ENCODE results near the gene IL1RAP. TPM values are rescaled to one million over a fixed set of nuclear protein-coding genes. Genes with fewer than 3 reads are reported as not detected.
A peak's percentile ranks its signal among the peaks of the same experiment; 100 is the strongest.

IL1RAP gene
- total and polyA plus RNA-seq, 4 donors: 15.4 to 26.7 (median 21.4) TPM

- WGBS (ENCODE audit: insufficient coverage): 49% methylated on average over 4 of the region's 6 CpGs
- H3K27ac ChIP-seq (ENCODE audit: low read depth, low read length): no peak overlapping the region
- DNase-seq (ENCODE audit: low read depth in 4 of 6, low spot score in 6 of 6): peak in 1 of 6 donors; percentile 18
- H3K36me3 ChIP-seq (ENCODE audit: control insufficient read depth, insufficient read depth, low read length): no peaks in the 10 kb centered on the region
- H3K4me3 ChIP-seq (ENCODE audit: low read depth, low read length): no peak overlapping the region
- peaks cover 2% of the 10 kb centered on the region for H3K9me3 ChIP-seq (ENCODE audit: control insufficient read depth, insufficient read depth, low read length)
- H3K27me3 ChIP-seq (ENCODE audit: control insufficient read depth, insufficient read depth, low read length): no peaks in the 10 kb centered on the region
- no peaks in the 10 kb centered on the region for H3K4me1 ChIP-seq (ENCODE audit: control insufficient read depth, insufficient read depth, low read length)
Measured at GRCh38 chr3:190546881-190547510, 33.1 kb downstream of the IL1RAP start.

DNA sequence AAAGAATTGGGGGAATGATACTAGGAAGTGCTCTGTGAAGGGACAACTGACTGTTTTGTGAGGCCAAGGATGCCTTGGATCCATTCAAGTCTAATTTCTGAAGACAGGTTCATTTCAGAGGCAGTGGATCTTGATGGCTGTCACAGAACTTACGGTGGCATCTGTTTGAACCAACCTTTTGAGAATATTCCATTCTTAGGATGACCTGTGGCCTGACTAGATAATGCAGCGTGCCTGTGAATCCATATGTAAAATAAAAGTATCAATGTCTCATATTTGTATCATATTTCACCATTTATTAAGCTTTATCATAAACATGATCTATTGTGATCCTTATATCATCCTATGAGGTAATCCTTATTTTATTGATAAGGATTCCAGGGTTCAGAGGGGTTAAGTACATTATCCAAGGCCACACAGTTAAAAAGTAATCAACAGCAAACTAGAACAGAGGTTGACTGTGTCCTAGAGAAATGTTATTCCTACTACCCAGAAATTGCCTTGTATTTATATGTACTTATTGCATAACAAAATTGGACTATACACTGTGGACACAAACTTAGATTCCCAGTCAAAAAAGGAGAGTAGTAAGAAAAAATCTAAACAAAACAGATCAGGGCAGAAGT is 34.3 kb downstream of the IL1RAP start:
- Histone ChIP-seq H3K4me1 (ENCODE audit: control insufficient read depth, insufficient read depth, low read length) (no peaks in the 10 kb centered on the region), H3K9me3 (ENCODE audit: control insufficient read depth, insufficient read depth, low read length) (peaks cover 2% of the 10 kb centered on the region), H3K36me3 (ENCODE audit: control insufficient read depth, insufficient read depth, low read length) (no peaks in the 10 kb centered on the region), H3K27ac (ENCODE audit: low read depth, low read length) (no peak overlapping the region), H3K4me3 (ENCODE audit: low read depth, low read length) (no peak overlapping the region), H3K27me3 (ENCODE audit: control insufficient read depth, insufficient read depth, low read length) (no peaks in the 10 kb centered on the region)
- WGBS (ENCODE audit: insufficient coverage): no CpG with 5 or more reads among the region's 2 CpGs
- no peak for DNase-seq (ENCODE audit: low read depth in 4 of 6, low spot score in 6 of 6)

DNA sequence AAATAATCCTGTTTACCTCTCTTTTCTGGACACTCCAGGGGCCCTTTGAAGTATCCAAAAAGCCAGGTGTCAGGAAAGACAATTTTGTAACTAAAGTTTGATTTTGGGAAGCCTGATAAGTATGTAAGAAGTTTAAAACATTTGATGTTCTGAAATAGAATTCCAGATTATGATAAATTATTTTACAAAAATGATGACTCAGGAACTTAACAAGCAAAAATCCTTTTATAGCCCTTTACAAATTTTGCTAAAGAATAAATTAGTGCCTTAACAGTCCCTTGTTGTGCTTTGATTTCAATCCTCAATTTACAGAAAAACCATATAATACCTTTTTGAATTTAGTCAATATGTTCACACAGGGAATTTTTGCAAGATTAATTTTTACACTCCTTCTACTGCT is 38.1 kb downstream of the IL1RAP start:
- Histone ChIP-seq H3K4me1 (ENCODE audit: control insufficient read depth, insufficient read depth, low read length) (no peaks in the 10 kb centered on the region), H3K27me3 (ENCODE audit: control insufficient read depth, insufficient read depth, low read length) (no peaks in the 10 kb centered on the region), H3K27ac (ENCODE audit: low read depth, low read length) (no peak overlapping the region), H3K4me3 (ENCODE audit: low read depth, low read length) (no peak overlapping the region), H3K9me3 (ENCODE audit: control insufficient read depth, insufficient read depth, low read length) (peaks cover 2% of the 10 kb centered on the region), H3K36me3 (ENCODE audit: control insufficient read depth, insufficient read depth, low read length) (no peaks in the 10 kb centered on the region)
- no peak for DNase-seq (ENCODE audit: low read depth in 4 of 6, low spot score in 6 of 6)

GRCh38 chr3:190552969-190553759 is 39.3 kb downstream of the IL1RAP start:
- Histone ChIP-seq H3K9me3 (ENCODE audit: control insufficient read depth, insufficient read depth, low read length) (peaks cover 2% of the 10 kb centered on the region), H3K4me1 (ENCODE audit: control insufficient read depth, insufficient read depth, low read length) (no peaks in the 10 kb centered on the region), H3K27ac (ENCODE audit: low read depth, low read length) (no peak overlapping the region), H3K27me3 (ENCODE audit: control insufficient read depth, insufficient read depth, low read length) (no peaks in the 10 kb centered on the region), H3K4me3 (ENCODE audit: low read depth, low read length) (no peak overlapping the region), H3K36me3 (ENCODE audit: control insufficient read depth, insufficient read depth, low read length) (no peaks in the 10 kb centered on the region)
- WGBS (ENCODE audit: insufficient coverage): 98% methylated on average over 9 of the region's 16 CpGs
- DNase-seq (ENCODE audit: low read depth in 4 of 6, low spot score in 6 of 6): no peak

- Histone ChIP-seq H3K27ac (ENCODE audit: low read depth, low read length) (no peak overlapping the region), H3K4me3 (ENCODE audit: low read depth, low read length) (no peak overlapping the region), H3K9me3 (ENCODE audit: control insufficient read depth, insufficient read depth, low read length) (peaks cover 2% of the 10 kb centered on the region), H3K27me3 (ENCODE audit: control insufficient read depth, insufficient read depth, low read length) (no peaks in the 10 kb centered on the region), H3K36me3 (ENCODE audit: control insufficient read depth, insufficient read depth, low read length) (no peaks in the 10 kb centered on the region), H3K4me1 (ENCODE audit: control insufficient read depth, insufficient read depth, low read length) (no peaks in the 10 kb centered on the region)
- DNase-seq (ENCODE audit: low read depth in 4 of 6, low spot score in 6 of 6): no peak
- WGBS (ENCODE audit: insufficient coverage): 96% methylated on average over 4 of the region's 6 CpGs
Measured at GRCh38 chr3:190554197-190554596, 40.3 kb downstream of the IL1RAP start.

DNA sequence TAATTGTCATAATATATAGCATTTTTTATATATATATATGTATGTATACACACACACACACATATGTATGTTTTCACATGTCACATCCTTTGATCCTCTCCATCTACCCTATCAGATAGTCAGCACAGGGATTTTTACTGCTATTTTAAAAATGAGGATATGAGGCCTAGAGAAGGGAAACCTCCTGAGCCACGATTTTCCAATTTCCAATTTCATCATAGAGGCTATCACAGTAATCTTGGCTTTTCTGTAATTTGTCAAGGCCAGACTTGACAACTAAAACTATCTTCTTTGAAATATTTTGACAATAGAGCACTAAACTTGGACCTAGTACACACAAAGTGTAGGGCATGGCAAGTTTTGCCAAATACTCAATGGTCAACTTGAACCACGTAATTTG is 42.5 kb downstream of the IL1RAP start:
- WGBS (ENCODE audit: insufficient coverage): no CpG with 5 or more reads among the region's 2 CpGs
- H3K9me3 ChIP-seq (ENCODE audit: control insufficient read depth, insufficient read depth, low read length): peaks cover 2% of the 10 kb centered on the region

DNA sequence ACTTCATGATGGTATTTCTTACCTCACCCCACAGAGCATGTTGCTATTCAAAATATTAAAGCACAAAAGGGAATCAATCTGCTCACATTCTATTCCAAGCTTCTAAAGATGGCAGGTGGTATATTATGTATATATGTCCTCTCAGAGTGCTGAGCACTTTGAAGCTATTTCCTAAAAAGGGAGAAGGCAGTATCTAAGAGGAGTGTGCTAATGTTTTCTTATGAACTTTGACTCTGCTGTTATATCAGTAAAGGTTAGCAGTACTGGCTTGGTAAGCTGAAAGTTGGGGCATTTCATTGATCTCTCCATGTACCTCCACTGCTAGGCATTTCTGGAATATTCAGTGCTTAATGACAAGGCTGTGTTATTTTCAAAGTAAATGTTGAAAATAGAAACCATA is 43.4 kb downstream of the IL1RAP start:
- Histone ChIP-seq H3K9me3 (ENCODE audit: control insufficient read depth, insufficient read depth, low read length) (no peaks in the 10 kb centered on the region), H3K27ac (ENCODE audit: low read depth, low read length) (no peak overlapping the region), H3K27me3 (ENCODE audit: control insufficient read depth, insufficient read depth, low read length) (no peaks in the 10 kb centered on the region), H3K4me3 (ENCODE audit: low read depth, low read length) (no peak overlapping the region), H3K36me3 (ENCODE audit: control insufficient read depth, insufficient read depth, low read length) (no peaks in the 10 kb centered on the region), H3K4me1 (ENCODE audit: control insufficient read depth, insufficient read depth, low read length) (no peaks in the 10 kb centered on the region)
- DNase-seq (ENCODE audit: low read depth in 4 of 6, low spot score in 6 of 6): no peak

More for the DNA sequence above, 42.5 kb downstream of the IL1RAP start:
- Histone ChIP-seq H3K27me3 (ENCODE audit: control insufficient read depth, insufficient read depth, low read length) (no peaks in the 10 kb centered on the region), H3K36me3 (ENCODE audit: control insufficient read depth, insufficient read depth, low read length) (no peaks in the 10 kb centered on the region), H3K4me1 (ENCODE audit: control insufficient read depth, insufficient read depth, low read length) (no peaks in the 10 kb centered on the region), H3K27ac (ENCODE audit: low read depth, low read length) (no peak overlapping the region), H3K4me3 (ENCODE audit: low read depth, low read length) (no peak overlapping the region)
- no peak for DNase-seq (ENCODE audit: low read depth in 4 of 6, low spot score in 6 of 6)

- WGBS (ENCODE audit: insufficient coverage): no CpG with 5 or more reads among the region's 1 CpG
- DNase-seq (ENCODE audit: low read depth in 4 of 6, low spot score in 6 of 6): no peak
- Histone ChIP-seq H3K4me3 (ENCODE audit: low read depth, low read length) (no peak overlapping the region), H3K27ac (ENCODE audit: low read depth, low read length) (no peak overlapping the region), H3K27me3 (ENCODE audit: control insufficient read depth, insufficient read depth, low read length) (no peaks in the 10 kb centered on the region), H3K9me3 (ENCODE audit: control insufficient read depth, insufficient read depth, low read length) (no peaks in the 10 kb centered on the region), H3K36me3 (ENCODE audit: control insufficient read depth, insufficient read depth, low read length) (no peaks in the 10 kb centered on the region), H3K4me1 (ENCODE audit: control insufficient read depth, insufficient read depth, low read length) (no peaks in the 10 kb centered on the region)
Measured at GRCh38 chr3:190558316-190558715, 44.4 kb downstream of the IL1RAP start.

DNA sequence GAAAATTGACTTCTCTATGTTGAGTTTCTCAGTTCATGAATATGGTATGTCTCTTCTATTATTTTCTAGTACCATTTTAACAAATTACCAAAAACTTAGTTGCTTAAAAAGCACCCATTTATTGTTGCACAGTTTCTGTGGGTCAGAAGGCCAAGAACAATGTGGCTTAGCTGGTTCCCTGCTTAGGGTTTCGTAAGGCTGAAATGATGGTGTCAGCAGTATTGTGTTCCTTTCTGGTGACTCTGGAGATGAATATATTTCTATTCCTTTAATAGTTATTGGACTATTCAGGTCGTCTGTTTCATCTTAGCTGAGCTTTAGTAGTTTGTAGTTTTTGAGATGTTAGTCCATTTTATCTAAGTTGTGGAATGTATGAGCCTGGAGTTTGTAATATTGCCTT is 44.9 kb downstream of the IL1RAP start:
- Histone ChIP-seq H3K4me1 (ENCODE audit: control insufficient read depth, insufficient read depth, low read length) (no peaks in the 10 kb centered on the region), H3K27me3 (ENCODE audit: control insufficient read depth, insufficient read depth, low read length) (no peaks in the 10 kb centered on the region), H3K27ac (ENCODE audit: low read depth, low read length) (no peak overlapping the region), H3K4me3 (ENCODE audit: low read depth, low read length) (no peak overlapping the region), H3K9me3 (ENCODE audit: control insufficient read depth, insufficient read depth, low read length) (no peaks in the 10 kb centered on the region), H3K36me3 (ENCODE audit: control insufficient read depth, insufficient read depth, low read length) (no peaks in the 10 kb centered on the region)
- WGBS (ENCODE audit: insufficient coverage): 50% methylated on average over 1 of the region's 2 CpGs
- no peak for DNase-seq (ENCODE audit: low read depth in 4 of 6, low spot score in 6 of 6)

All from spinal cord (tissue), 10 donors.